SK-N-SH treated with all-trans-retinoic acid at 6 μM for 48 hours (cell line): ENCODE results near the gene CENPM.

ENCODE experiments used
- ARNTL ChIP-seq: fragments of 450-650 bp; formaldehyde crosslinking; IDR thresholded peaks from 2 replicates; pipeline ENCODE4 v1.5.0; 2020; ENCODE audit warnings: low read depth, mild to moderate bottlenecking, moderate library complexity, borderline replicate concordance
- CSDC2 ChIP-seq: fragments of 250-450 bp; sonication (Bioruptor Pico); IDR thresholded peaks from 2 replicates; pipeline ENCODE4 v1.5.0; 2020; ENCODE audit warnings: mild to moderate bottlenecking, moderate library complexity
- ESRRG ChIP-seq: fragments of 250-450 bp; sonication (Bioruptor Pico); IDR thresholded peaks from 2 replicates; pipeline ENCODE4 v1.6.1; 2021; ENCODE audit warnings: mild to moderate bottlenecking
- OSR1 ChIP-seq: fragments of 250-450 bp; sonication (Bioruptor Pico); IDR thresholded peaks from 2 replicates; pipeline ENCODE4 v1.8.0; 2022; ENCODE audit warnings: moderate library complexity, mild to moderate bottlenecking, inconsistent platforms
- RARB ChIP-seq: fragments of 250-450 bp; sonication (Bioruptor Pico); IDR thresholded peaks from 2 replicates; pipeline ENCODE4 v1.8.0; 2021; ENCODE audit warnings: mild to moderate bottlenecking, moderate library complexity
- TCF4 ChIP-seq: fragments of 250-450 bp; sonication (Bioruptor Pico); IDR thresholded peaks from 2 replicates; pipeline ENCODE4 v1.8.0; 2021; ENCODE audit warnings: mild to moderate bottlenecking, moderate library complexity, borderline replicate concordance
- TOX ChIP-seq: fragments of 250-450 bp; sonication (Bioruptor Pico); IDR thresholded peaks from 2 replicates; pipeline ENCODE4 v1.8.0; 2021; ENCODE audit warnings: mild to moderate bottlenecking, moderate library complexity, borderline replicate concordance
- ZC3H10 ChIP-seq: fragments of 250-450 bp; sonication (Bioruptor Pico); IDR thresholded peaks from 2 replicates; pipeline ENCODE4 v1.5.1; 2021; ENCODE audit warnings: mild to moderate bottlenecking, moderate library complexity
- ZFP3 ChIP-seq: fragments of 250-450 bp; sonication (Bioruptor Pico); IDR thresholded peaks from 2 replicates; pipeline ENCODE4 v1.5.0; 2020; ENCODE audit warnings: mild to moderate bottlenecking, moderate library complexity
- ZFP30 ChIP-seq: fragments of 450-650 bp; formaldehyde crosslinking; IDR thresholded peaks from 2 replicates; pipeline ENCODE4 v1.5.0; 2022; ENCODE audit warnings: mild to moderate bottlenecking, moderate library complexity
- TF ChIP-seq, protein P1 (sequence below): fragments of 250-450 bp; sonication (Bioruptor Pico); IDR thresholded peaks from 2 replicates; pipeline ENCODE4 v1.5.0; 2020; ENCODE audit warnings: mild to moderate bottlenecking, moderate library complexity
- TF ChIP-seq, protein P2 (sequence below): fragments of 250-450 bp; sonication (Bioruptor Pico); IDR thresholded peaks from 2 replicates; pipeline ENCODE4 v1.8.0; 2020; ENCODE audit warnings: mild to moderate bottlenecking, moderate library complexity, borderline replicate concordance
- TF ChIP-seq, protein P3 (sequence below): fragments of 250-450 bp; sonication (Bioruptor Pico); IDR thresholded peaks from 2 replicates; pipeline ENCODE4 v1.5.1; 2020; ENCODE audit warnings: low read depth, mild to moderate bottlenecking, moderate library complexity

DNA sequence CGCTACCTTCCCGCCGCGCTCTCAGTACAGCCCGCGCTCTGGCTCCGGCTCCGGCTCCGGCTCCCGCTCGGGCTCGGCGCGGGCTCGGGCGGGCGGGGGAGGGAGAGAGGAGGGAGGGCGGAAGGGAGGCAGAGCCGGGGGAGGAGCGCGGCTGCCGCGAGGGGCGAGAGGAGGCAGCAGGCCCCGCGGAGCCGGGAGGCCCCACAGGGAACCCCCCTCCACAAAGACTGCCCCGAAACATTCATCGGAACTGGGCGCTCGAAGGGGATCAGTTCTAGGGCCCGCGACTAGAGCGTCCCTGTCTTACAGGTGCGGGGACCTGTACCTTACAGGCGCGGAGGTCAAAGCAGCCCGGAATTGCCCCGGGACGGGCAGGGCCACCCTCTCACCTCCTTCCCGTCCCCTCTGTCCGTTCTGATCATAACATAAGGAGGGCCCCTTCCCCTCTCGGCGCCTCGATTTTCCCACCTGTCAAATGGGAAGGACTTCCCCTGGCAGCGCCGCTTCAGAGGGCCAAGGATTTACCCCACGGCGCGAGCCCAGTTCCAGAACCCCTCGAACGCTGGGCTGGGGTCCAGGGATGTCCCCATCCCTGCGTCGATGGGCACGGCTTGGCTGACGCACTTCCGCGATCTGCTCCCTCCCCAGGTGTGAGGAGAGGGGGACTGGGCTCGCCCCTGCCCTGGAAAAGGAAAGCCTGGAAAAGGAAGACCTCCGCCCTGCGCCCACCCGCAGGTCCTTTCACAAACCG, 31.7 kb downstream of the CENPM start, which contains the start of gene SHISA8:
- no peak for TF ChIP-seq ZC3H10 (CRISPR knock-in tag)
- no peak for TF ChIP-seq ESRRG
- TF ChIP-seq, protein P1, sequence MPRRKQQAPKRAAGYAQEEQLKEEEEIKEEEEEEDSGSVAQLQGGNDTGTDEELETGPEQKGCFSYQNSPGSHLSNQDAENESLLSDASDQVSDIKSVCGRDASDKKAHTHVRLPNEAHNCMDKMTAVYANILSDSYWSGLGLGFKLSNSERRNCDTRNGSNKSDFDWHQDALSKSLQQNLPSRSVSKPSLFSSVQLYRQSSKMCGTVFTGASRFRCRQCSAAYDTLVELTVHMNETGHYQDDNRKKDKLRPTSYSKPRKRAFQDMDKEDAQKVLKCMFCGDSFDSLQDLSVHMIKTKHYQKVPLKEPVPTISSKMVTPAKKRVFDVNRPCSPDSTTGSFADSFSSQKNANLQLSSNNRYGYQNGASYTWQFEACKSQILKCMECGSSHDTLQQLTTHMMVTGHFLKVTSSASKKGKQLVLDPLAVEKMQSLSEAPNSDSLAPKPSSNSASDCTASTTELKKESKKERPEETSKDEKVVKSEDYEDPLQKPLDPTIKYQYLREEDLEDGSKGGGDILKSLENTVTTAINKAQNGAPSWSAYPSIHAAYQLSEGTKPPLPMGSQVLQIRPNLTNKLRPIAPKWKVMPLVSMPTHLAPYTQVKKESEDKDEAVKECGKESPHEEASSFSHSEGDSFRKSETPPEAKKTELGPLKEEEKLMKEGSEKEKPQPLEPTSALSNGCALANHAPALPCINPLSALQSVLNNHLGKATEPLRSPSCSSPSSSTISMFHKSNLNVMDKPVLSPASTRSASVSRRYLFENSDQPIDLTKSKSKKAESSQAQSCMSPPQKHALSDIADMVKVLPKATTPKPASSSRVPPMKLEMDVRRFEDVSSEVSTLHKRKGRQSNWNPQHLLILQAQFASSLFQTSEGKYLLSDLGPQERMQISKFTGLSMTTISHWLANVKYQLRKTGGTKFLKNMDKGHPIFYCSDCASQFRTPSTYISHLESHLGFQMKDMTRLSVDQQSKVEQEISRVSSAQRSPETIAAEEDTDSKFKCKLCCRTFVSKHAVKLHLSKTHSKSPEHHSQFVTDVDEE = no peak
- no peak for TF ChIP-seq CSDC2
- TF ChIP-seq, protein P2, sequence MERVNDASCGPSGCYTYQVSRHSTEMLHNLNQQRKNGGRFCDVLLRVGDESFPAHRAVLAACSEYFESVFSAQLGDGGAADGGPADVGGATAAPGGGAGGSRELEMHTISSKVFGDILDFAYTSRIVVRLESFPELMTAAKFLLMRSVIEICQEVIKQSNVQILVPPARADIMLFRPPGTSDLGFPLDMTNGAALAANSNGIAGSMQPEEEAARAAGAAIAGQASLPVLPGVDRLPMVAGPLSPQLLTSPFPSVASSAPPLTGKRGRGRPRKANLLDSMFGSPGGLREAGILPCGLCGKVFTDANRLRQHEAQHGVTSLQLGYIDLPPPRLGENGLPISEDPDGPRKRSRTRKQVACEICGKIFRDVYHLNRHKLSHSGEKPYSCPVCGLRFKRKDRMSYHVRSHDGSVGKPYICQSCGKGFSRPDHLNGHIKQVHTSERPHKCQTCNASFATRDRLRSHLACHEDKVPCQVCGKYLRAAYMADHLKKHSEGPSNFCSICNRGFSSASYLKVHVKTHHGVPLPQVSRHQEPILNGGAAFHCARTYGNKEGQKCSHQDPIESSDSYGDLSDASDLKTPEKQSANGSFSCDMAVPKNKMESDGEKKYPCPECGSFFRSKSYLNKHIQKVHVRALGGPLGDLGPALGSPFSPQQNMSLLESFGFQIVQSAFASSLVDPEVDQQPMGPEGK (CRISPR knock-in tag) = no peak
- no peak for TF ChIP-seq ZFP30
- TF ChIP-seq, protein P3, sequence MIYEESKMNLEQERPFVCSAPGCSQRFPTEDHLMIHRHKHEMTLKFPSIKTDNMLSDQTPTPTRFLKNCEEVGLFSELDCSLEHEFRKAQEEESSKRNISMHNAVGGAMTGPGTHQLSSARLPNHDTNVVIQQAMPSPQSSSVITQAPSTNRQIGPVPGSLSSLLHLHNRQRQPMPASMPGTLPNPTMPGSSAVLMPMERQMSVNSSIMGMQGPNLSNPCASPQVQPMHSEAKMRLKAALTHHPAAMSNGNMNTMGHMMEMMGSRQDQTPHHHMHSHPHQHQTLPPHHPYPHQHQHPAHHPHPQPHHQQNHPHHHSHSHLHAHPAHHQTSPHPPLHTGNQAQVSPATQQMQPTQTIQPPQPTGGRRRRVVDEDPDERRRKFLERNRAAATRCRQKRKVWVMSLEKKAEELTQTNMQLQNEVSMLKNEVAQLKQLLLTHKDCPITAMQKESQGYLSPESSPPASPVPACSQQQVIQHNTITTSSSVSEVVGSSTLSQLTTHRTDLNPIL (CRISPR knock-in tag) = no peak
- no peak for TF ChIP-seq TCF4 (CRISPR knock-in tag)
- no peak for TF ChIP-seq ZFP3 (CRISPR knock-in tag)
- no peak for TF ChIP-seq RARB (CRISPR knock-in tag)
- TF ChIP-seq OSR1 (CRISPR knock-in tag) = no peak
- TF ChIP-seq TOX = no peak
- TF ChIP-seq ARNTL (CRISPR knock-in tag) = no peak
